DOHH2 (cell line): Measurements from ENCODE around the gene CAB39.

Experiments used
- H3F3A ChIP-seq: fragments of 200-600 bp; sonication (generic), shearing (Covaris generic); 2 replicates; pipeline ENCODE4 v1.6.0; 2016; ENCODE audit warnings: antibody characterized with exemption, mild to moderate bottlenecking; ENCODE audit not compliant: control insufficient read depth, insufficient read depth
- H3K27ac ChIP-seq: fragments of 200-600 bp; sonication (generic); 2 replicates; pipeline ENCODE4 v1.5.1; 2014; ENCODE audit warnings: low read depth, mild to moderate bottlenecking, low read length, moderate library complexity
- H3K27me3 ChIP-seq: fragments of 200-600 bp; sonication (generic); 2 replicates; pipeline ENCODE4 v1.6.1; 2014; ENCODE audit warnings: mild to moderate bottlenecking, low read length, mixed read lengths; ENCODE audit not compliant: control insufficient read depth
- H3K36me3 ChIP-seq: fragments of 200-600 bp; sonication (generic); 2 replicates; pipeline ENCODE4 v1.6.1; 2014; ENCODE audit warnings: mild to moderate bottlenecking, low read length, moderate library complexity, mixed read lengths; ENCODE audit not compliant: control insufficient read depth
- H3K4me1 ChIP-seq: fragments of 200-600 bp; sonication (generic); 2 replicates; pipeline ENCODE4 v1.6.1; 2014; ENCODE audit warnings: mild to moderate bottlenecking, low read length, mixed read lengths; ENCODE audit not compliant: control insufficient read depth
- H3K4me2 ChIP-seq: fragments of 200-600 bp; sonication (generic); 2 replicates; pipeline ENCODE4 v1.6.0; 2014; ENCODE audit warnings: mild to moderate bottlenecking, low read length, moderate library complexity
- H3K4me3 ChIP-seq: fragments of 200-600 bp; sonication (generic); 2 replicates; pipeline ENCODE4 v1.5.1; 2014; ENCODE audit warnings: mild to moderate bottlenecking, low read length, mixed read lengths
- H3K79me2 ChIP-seq: fragments of 200-600 bp; sonication (generic); 2 replicates; pipeline ENCODE4 v1.6.1; 2014; ENCODE audit warnings: mild to moderate bottlenecking, low read length, mixed read lengths; ENCODE audit not compliant: control insufficient read depth
- H3K9me2 ChIP-seq: fragments of 200-600 bp; sonication (generic); replicated peaks from 2 replicates; pipeline ENCODE4 v1.6.1; 2014; ENCODE audit warnings: mild to moderate bottlenecking, low read length, mixed read lengths; ENCODE audit not compliant: control insufficient read depth
- H3K9me3 ChIP-seq: fragments of 200-600 bp; sonication (generic); 2 replicates; pipeline ENCODE4 v1.6.1; 2014; ENCODE audit warnings: antibody characterized with exemption, low read length, mixed read lengths; ENCODE audit not compliant: control insufficient read depth, insufficient read depth
- H4K20me1 ChIP-seq: fragments of 200-600 bp; sonication (generic); 2 replicates; pipeline ENCODE4 v1.6.0; 2014; ENCODE audit warnings: low read depth, mild to moderate bottlenecking, antibody characterized with exemption, low read length, moderate library complexity; ENCODE audit not compliant: control insufficient read depth, insufficient read depth
- CTCF ChIP-seq: fragments of 200-600 bp; sonication (generic); IDR thresholded peaks from one replicate; pipeline ENCODE4 v1.5.1; 2014; ENCODE audit warnings: antibody characterized with exemption, mild to moderate bottlenecking, low read depth, low read length; ENCODE audit not compliant: poor library complexity, severe bottlenecking
- EZH2phosphoT487 ChIP-seq: fragments of 200-600 bp; sonication (generic); IDR thresholded peaks from 2 replicates; pipeline ENCODE4 v1.6.1; 2017; ENCODE audit warnings: borderline replicate concordance, mild to moderate bottlenecking, antibody characterized with exemption, low read length, moderate library complexity, mixed read lengths

The CAB39 gene

DNA sequence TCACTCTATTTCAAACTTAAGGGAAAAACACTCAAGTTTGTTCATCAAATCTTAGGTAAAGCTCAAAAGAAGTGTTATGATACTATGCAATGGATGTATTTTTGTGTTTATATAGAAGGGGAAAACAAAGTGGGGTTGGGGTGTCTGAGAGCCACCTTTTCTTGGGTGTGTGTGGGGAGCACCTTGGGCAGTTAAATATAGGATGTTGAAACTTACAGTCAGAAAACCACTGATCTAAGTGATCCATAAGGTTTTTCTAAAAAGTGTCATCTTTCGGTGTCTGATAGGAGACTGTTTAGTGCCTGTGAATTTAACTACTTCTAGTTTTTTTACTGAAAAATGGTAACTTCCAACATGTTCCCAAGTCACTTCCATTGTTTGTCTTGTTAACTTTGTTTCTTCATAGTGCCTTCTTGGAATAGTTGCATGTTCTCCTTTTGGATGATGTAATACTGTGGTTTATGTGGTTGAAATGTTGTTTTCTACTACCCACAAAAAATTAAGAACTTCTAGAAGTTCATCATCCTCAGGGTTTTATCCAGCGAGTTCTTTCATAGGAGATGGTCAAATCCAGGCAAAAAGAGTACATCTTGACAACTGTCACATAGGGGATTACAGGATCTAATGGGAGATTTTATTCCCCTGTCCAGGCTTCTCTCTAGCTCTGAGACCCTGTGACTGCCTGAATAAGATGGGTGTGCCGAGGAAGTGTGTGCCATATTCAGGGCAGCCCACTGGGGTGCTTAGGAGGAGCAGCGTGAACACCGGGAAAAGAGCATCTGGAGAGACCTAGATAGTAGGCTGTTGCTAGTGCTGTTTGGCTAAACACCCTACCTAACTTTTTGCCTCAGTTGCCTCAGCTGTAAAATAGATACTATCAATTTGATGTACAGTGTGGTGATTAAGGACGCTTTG is 46.2 kb downstream of the CAB39 start:
- H3K79me2 ChIP-seq = peaks cover 55% of the 10 kb centered on the region
- peaks cover 2% of the 10 kb centered on the region; the same call in 1 of the 2 replicates for H3K4me1 ChIP-seq
- H3K4me3 ChIP-seq = no peak overlapping the region
- no peak overlapping the region for H3K4me2 ChIP-seq
- no peak for TF ChIP-seq EZH2phosphoT487
- no peak for TF ChIP-seq CTCF
- peaks cover 28% of the 10 kb centered on the region for H3K36me3 ChIP-seq
- no peaks in the 10 kb centered on the region for H3K27me3 ChIP-seq
- H3K27ac ChIP-seq = no peak overlapping the region
- 0 out of 2 replicates have a peak, but pooled peaks cover 9% of the 10 kb centered on the region for H4K20me1 ChIP-seq
- H3K9me3 ChIP-seq = no peaks in the 10 kb centered on the region
- H3F3A ChIP-seq = no peaks in the 10 kb centered on the region
- no peaks in the 10 kb centered on the region for H3K9me2 ChIP-seq

DNA sequence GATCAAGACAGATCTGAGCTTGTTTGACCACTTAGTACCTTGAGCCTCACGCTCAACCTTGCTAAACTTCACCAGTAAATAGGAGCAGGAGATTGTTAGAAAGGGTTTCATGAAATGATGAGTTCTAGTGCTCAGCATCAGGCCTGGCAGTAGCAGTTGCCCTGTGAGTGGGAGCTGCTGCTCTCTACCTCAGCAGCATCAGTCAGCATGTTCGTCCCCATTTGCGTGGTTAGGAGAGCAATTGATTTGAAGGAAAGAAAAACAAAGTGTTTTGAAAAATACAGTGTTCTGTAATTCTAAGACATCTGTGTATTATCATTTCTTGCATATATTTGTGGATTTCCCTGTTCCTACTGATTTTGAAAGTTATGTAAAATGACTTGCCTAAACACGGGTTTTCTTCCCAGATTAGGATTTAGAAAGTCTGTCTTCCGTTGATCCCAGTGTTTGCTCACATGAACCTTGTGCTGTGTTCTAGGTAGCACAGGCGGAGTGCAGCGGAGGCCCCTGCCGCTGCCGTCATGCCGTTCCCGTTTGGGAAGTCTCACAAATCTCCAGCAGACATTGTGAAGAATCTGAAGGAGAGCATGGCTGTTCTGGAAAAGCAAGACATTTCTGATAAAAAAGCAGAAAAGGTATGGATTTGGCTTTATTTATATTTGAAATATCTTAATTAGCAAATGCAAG is 47.0 kb downstream of the CAB39 start:
- peaks cover 48% of the 10 kb centered on the region for H3K79me2 ChIP-seq
- no peak overlapping the region for H3K4me2 ChIP-seq
- peaks cover 31% of the 10 kb centered on the region for H3K36me3 ChIP-seq
- H3K9me3 ChIP-seq = no peaks in the 10 kb centered on the region
- no peaks in the 10 kb centered on the region for H3F3A ChIP-seq
- H3K9me2 ChIP-seq = no peaks in the 10 kb centered on the region
- peaks cover 2% of the 10 kb centered on the region; the same call in 1 of the 2 replicates for H3K4me1 ChIP-seq
- H4K20me1 ChIP-seq = 0 out of 2 replicates have a peak, but pooled peaks cover 9% of the 10 kb centered on the region
- H3K27ac ChIP-seq = no peak overlapping the region
- H3K27me3 ChIP-seq = no peaks in the 10 kb centered on the region
- no peak overlapping the region for H3K4me3 ChIP-seq
- TF ChIP-seq CTCF = no peak
- no peak for TF ChIP-seq EZH2phosphoT487

DNA sequence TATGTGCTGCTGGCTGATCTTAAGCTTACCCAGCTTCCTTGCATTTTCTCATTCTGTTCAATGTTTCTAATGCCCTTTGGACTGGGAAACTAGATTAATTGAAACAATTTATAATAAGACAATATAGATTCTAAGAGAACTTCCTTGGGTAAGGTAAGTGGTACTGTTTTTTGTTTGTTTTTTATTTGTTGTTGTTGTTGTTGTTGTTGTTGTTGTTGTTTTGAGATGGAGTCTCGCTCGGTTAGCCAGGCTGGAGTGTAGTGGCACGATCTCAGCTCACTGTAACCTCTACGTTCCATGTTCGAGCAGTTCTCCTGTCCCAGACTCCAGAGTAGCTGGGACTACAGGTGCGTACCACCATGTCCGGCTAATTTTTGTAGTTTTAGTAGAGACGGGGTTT is 49.1 kb downstream of the CAB39 start:
- peaks cover 8% of the 10 kb centered on the region for H3K4me1 ChIP-seq
- no peak for TF ChIP-seq EZH2phosphoT487
- TF ChIP-seq CTCF = no peak
- H3K4me3 ChIP-seq = no peak overlapping the region
- H3K9me3 ChIP-seq = no peaks in the 10 kb centered on the region
- H3K27me3 ChIP-seq = no peaks in the 10 kb centered on the region
- H3K79me2 ChIP-seq = peaks cover 30% of the 10 kb centered on the region
- H3K9me2 ChIP-seq = no peaks in the 10 kb centered on the region
- H3F3A ChIP-seq = no peaks in the 10 kb centered on the region
- H3K4me2 ChIP-seq = no peak overlapping the region
- H3K27ac ChIP-seq = no peak overlapping the region
- peaks cover 42% of the 10 kb centered on the region for H3K36me3 ChIP-seq
- 0 out of 2 replicates have a peak, but pooled peaks cover 4% of the 10 kb centered on the region for H4K20me1 ChIP-seq
